Fibroblast of lung (primary cell): ENCODE measurements around the gene LHFPL2. TPM values are rescaled to one million over a fixed set of nuclear protein-coding genes. Genes with fewer than 3 reads are reported as not detected.

Experiments used
- DNase-seq, 2 donors: peaks; one replicate each; pipeline versions ENCODE4 v3.0.0 to v3.0.0-alpha.2; 2010; ENCODE audit warnings: low read depth in 2 of 2
- H2AFZ ChIP-seq: 2 replicates; pipeline ENCODE4 v1.5.1; 2012; ENCODE audit warnings: low read length, control low read depth, inconsistent platforms
- H3K27ac ChIP-seq: 2 replicates; pipeline ENCODE4 v1.5.1; 2011; ENCODE audit warnings: low read length, control low read depth; ENCODE audit not compliant: insufficient read depth
- H3K27me3 ChIP-seq: 2 replicates; pipeline ENCODE4 v1.5.1; 2011; ENCODE audit warnings: mild to moderate bottlenecking, low read length; ENCODE audit not compliant: control insufficient read depth, insufficient read depth
- H3K36me3 ChIP-seq: 2 replicates; pipeline ENCODE4 v1.5.1; 2011; ENCODE audit warnings: low read length; ENCODE audit not compliant: control insufficient read depth, insufficient read depth
- H3K4me1 ChIP-seq: 2 replicates; pipeline ENCODE4 v1.5.1; 2011; ENCODE audit warnings: low read length; ENCODE audit not compliant: control insufficient read depth, insufficient read depth; ENCODE audit errors: extremely low read depth
- H3K4me2 ChIP-seq: 2 replicates; pipeline ENCODE4 v1.5.1; 2011; ENCODE audit warnings: low read length, control low read depth; ENCODE audit not compliant: insufficient read depth; ENCODE audit errors: extremely low read depth
- H3K4me3 ChIP-seq, 4 experiments: fragments of 200-600 bp in 1 of 4; sonication (generic) in 1 of 4; replicated peaks in 1 of 4; 2 replicates each; pipeline ENCODE4 v1.5.1; 2011 to 2016; ENCODE audit warnings: low read length in 4 of 4, low read depth in 3 of 4, mild to moderate bottlenecking in 3 of 4, control low read depth in 2 of 4, inconsistent platforms in 1 of 4, mixed read lengths in 1 of 4; ENCODE audit not compliant: insufficient read depth in 1 of 4; ENCODE audit errors: control extremely low read depth in 1 of 4
- H3K79me2 ChIP-seq: 2 replicates; pipeline ENCODE4 v1.5.1; 2012; ENCODE audit warnings: mild to moderate bottlenecking, low read length, inconsistent platforms; ENCODE audit not compliant: control insufficient read depth, insufficient read depth
- H3K9ac ChIP-seq: 2 replicates; pipeline ENCODE4 v1.5.1; 2011; ENCODE audit warnings: mild to moderate bottlenecking, low read length, control low read depth; ENCODE audit not compliant: insufficient read depth
- H3K9me3 ChIP-seq: 2 replicates; pipeline ENCODE4 v1.5.1; 2012; ENCODE audit warnings: low read depth, low read length; ENCODE audit not compliant: control insufficient read depth, insufficient read depth
- H4K20me1 ChIP-seq: 2 replicates; pipeline ENCODE4 v1.5.1; 2011; ENCODE audit warnings: low read length; ENCODE audit not compliant: control insufficient read depth, insufficient read depth; ENCODE audit errors: extremely low read depth
- EZH2 ChIP-seq: IDR thresholded peaks from 2 replicates; pipeline ENCODE4 v1.5.1; 2012; ENCODE audit warnings: low read length, control low read depth, mild to moderate bottlenecking; ENCODE audit errors: missing control alignments
- polyA plus RNA-seq, 2 donors: library from polyadenylated mRNA; depleted of rRNA in 1 of 2; stranded (reverse) in 1 of 2; unstranded in 1 of 2; fragments of >200 nt; gene quantifications; 2 replicates each; pipeline ENCODE4 v1.2.1, GENCODE V29; 2011 to 2012; ENCODE audit warnings: missing spikeins in 1 of 2
- total RNA-seq: library from RNA; depleted of rRNA; stranded (reverse); fragments of >200 nt; gene quantifications from 2 replicates; pipeline ENCODE4 v1.2.1, GENCODE V29; 2014
- TF ChIP-seq, protein P1 (sequence below), 2 donors: IDR thresholded peaks in 1 of 2; conservative IDR thresholded peaks in 1 of 2; 1 replicate in 1 of 2; 2 replicates in 1 of 2; pipeline ENCODE4 v1.5.1; 2011 to 2012; ENCODE audit warnings: low read length in 2 of 2, control low read depth in 1 of 2, inconsistent platforms in 1 of 2, low read depth in 1 of 2, mild to moderate bottlenecking in 1 of 2

The LHFPL2 gene
- total and polyA plus RNA-seq, 2 donors (not counting 1 experiment from before 2014, with no cell fraction given) = 13.7 to 51.4 TPM

- no peaks in the 10 kb centered on the region for H3K9me3 ChIP-seq
- H3K79me2 ChIP-seq = no peaks in the 10 kb centered on the region
- H3K27me3 ChIP-seq = no peaks in the 10 kb centered on the region
- no peak overlapping the region for H3K27ac ChIP-seq
- no peaks in the 10 kb centered on the region for H3K36me3 ChIP-seq
- no peak overlapping the region for H3K9ac ChIP-seq
- H3K4me3 ChIP-seq = no peak overlapping the region
- no peaks in the 10 kb centered on the region for H4K20me1 ChIP-seq
- H3K4me2 ChIP-seq = no peak overlapping the region
- no peak overlapping the region for H2AFZ ChIP-seq
- DNase-seq = no peak
- TF ChIP-seq EZH2 = no peak
- TF ChIP-seq, protein P1, sequence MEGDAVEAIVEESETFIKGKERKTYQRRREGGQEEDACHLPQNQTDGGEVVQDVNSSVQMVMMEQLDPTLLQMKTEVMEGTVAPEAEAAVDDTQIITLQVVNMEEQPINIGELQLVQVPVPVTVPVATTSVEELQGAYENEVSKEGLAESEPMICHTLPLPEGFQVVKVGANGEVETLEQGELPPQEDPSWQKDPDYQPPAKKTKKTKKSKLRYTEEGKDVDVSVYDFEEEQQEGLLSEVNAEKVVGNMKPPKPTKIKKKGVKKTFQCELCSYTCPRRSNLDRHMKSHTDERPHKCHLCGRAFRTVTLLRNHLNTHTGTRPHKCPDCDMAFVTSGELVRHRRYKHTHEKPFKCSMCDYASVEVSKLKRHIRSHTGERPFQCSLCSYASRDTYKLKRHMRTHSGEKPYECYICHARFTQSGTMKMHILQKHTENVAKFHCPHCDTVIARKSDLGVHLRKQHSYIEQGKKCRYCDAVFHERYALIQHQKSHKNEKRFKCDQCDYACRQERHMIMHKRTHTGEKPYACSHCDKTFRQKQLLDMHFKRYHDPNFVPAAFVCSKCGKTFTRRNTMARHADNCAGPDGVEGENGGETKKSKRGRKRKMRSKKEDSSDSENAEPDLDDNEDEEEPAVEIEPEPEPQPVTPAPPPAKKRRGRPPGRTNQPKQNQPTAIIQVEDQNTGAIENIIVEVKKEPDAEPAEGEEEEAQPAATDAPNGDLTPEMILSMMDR (conservative IDR thresholded peaks at IDR 0.05 in 1 of 2, IDR thresholded peaks at IDR 0.05 in 1 of 2; ENCODE audit: low read depth in 1 of 2, low read length in 2 of 2) = no peak
- peaks cover 16% of the 10 kb centered on the region for H3K4me1 ChIP-seq
These were observed 106.2 kb downstream of the LHFPL2 start for GRCh38 chr5:78542321-78542840.

- H3K4me3 ChIP-seq = no peak overlapping the region
- H3K9me3 ChIP-seq = no peaks in the 10 kb centered on the region
- peak in 1 of 2 donors; percentile 60 for DNase-seq
- no peak overlapping the region for H2AFZ ChIP-seq
- no peak overlapping the region for H3K9ac ChIP-seq
- no peaks in the 10 kb centered on the region for H3K79me2 ChIP-seq
- H3K27me3 ChIP-seq = no peaks in the 10 kb centered on the region
- TF ChIP-seq, protein P1 (conservative IDR thresholded peaks at IDR 0.05 in 1 of 2, IDR thresholded peaks at IDR 0.05 in 1 of 2; ENCODE audit: low read depth in 1 of 2, low read length in 2 of 2) = no peak
- TF ChIP-seq EZH2 = no peak
- H3K4me1 ChIP-seq = peaks cover 7% of the 10 kb centered on the region
- H4K20me1 ChIP-seq = no peaks in the 10 kb centered on the region
- no peaks in the 10 kb centered on the region for H3K36me3 ChIP-seq
- H3K27ac ChIP-seq = no peak overlapping the region
- no peak overlapping the region for H3K4me2 ChIP-seq
These were observed 107.4 kb downstream of the LHFPL2 start for GRCh38 chr5:78541086-78541654.

DNA sequence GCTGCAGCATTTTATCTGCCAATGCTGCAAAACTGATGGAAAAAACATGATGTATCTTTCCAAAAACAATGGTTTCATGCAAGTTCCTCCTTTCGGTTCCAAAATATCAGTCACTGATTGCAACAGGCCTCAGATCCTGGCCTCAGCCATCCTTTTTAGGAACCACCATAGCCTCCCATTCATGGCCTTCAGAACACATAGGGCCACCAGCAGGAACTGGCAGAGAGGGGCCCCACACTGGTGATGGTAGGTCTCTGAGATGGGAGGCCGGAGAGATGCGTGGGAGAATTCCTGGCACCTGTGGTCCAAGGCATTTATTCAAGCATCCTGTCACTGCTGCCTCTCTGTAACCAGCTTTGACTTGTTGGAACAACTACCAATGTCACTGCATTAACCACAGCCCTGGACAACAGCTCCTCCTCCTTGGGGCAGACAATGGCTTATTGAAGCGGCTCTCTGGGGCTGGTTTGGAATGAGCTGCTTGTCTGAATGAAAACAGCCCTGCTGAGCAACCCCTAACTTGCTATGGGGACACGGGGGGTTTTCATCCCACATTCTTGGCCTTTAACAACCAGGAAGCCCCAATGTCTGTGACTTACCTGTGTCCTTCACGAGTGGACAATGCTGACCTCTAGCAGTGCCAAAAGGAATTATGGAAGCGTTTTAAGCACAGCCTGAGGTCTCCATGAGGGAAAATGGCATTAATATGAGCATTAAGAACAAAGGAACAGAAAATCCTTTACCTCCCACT lies 108.1 kb downstream of the LHFPL2 start:
- no peak overlapping the region for H3K27ac ChIP-seq

More for the DNA sequence above, 108.1 kb downstream of the LHFPL2 start:
- Histone ChIP-seq H2AFZ (no peak overlapping the region), H3K4me1 (peaks cover 5% of the 10 kb centered on the region), H4K20me1 (no peaks in the 10 kb centered on the region), H3K27me3 (no peaks in the 10 kb centered on the region), H3K9me3 (no peaks in the 10 kb centered on the region), H3K4me2 (no peak overlapping the region), H3K4me3 (no peak overlapping the region), H3K36me3 (no peaks in the 10 kb centered on the region), H3K79me2 (no peaks in the 10 kb centered on the region), H3K9ac (no peak overlapping the region)
- TF ChIP-seq EZH2 = no peak
- TF ChIP-seq, protein P1 (conservative IDR thresholded peaks at IDR 0.05 in 1 of 2, IDR thresholded peaks at IDR 0.05 in 1 of 2; ENCODE audit: low read depth in 1 of 2, low read length in 2 of 2) = no peak
- DNase-seq = peak in 1 of 2 donors; percentile 52
